ENCODE results near the gene YAE1.

The YAE1 gene

GRCh38 chr7:39527951-39528350 is 38.3 kb upstream of the YAE1 start:
- TF ChIP-seq CTCF (IDR thresholded peaks at IDR 0.05; ENCODE audit: control insufficient read depth, insufficient read depth, low read depth, low read length, missing control alignments), result no peak
- no peak for DNase-seq (ENCODE audit: low read depth)
- no peak overlapping the region for H3K4me3 ChIP-seq (ENCODE audit: control insufficient read depth, low read depth, low read length)

DNA sequence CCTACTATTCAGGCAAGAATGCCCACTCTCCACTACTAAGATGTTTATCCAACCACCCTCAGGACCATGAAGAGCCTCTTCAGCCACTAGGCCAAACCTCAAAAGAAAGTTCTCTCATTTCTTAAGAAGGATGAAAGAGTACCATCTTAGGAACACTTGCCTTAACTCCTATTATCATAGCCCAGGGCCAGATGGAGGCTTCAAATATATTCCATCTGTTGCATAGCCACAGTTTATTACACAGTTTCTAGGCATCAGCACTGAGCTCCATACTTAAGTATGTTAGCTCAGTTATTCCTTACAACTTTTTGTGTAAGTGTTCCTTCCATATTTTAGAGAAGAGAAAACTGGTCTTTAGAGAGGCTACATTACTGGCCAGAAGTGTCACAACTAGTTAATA is 37.4 kb upstream of the YAE1 start:
- no peak for DNase-seq (ENCODE audit: low read depth)
- TF ChIP-seq CTCF (IDR thresholded peaks at IDR 0.05; ENCODE audit: control insufficient read depth, insufficient read depth, low read depth, low read length, missing control alignments), result no peak
- no peak overlapping the region for H3K4me3 ChIP-seq (ENCODE audit: control insufficient read depth, low read depth, low read length)

GRCh38 chr7:39529582-39529981 is 36.6 kb upstream of the YAE1 start:
- DNase-seq (ENCODE audit: low read depth), result no peak
- TF ChIP-seq CTCF (IDR thresholded peaks at IDR 0.05; ENCODE audit: control insufficient read depth, insufficient read depth, low read depth, low read length, missing control alignments), result no peak
- no peak overlapping the region for H3K4me3 ChIP-seq (ENCODE audit: control insufficient read depth, low read depth, low read length)

GRCh38 chr7:39530971-39531370 is 35.2 kb upstream of the YAE1 start:
- DNase-seq (ENCODE audit: low read depth), result no peak
- no peak overlapping the region for H3K4me3 ChIP-seq (ENCODE audit: control insufficient read depth, low read depth, low read length)
- TF ChIP-seq CTCF (IDR thresholded peaks at IDR 0.05; ENCODE audit: control insufficient read depth, insufficient read depth, low read depth, low read length, missing control alignments), result no peak

DNA sequence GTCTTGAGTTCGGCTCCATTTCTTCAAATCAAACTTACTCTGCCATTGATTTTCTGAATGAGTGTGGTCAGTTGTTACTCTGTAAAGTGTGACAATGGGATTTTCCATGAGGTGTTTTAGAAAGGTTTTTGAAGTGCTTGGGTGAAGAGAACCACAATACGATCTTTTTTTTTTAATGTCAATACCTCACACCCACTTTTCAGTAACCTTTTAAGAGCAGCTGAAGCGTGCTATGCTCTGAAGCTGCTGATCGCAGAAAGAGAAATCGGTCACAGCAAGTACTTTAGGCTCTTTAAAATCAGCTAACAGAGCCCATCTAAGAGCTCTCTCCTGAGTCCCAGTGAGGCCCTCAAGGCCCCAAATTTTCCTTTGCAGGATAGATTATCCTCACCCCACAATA is 34.4 kb upstream of the YAE1 start:
- H3K4me3 ChIP-seq (ENCODE audit: control insufficient read depth, low read depth, low read length), result no peak overlapping the region
- no peak for TF ChIP-seq CTCF (IDR thresholded peaks at IDR 0.05; ENCODE audit: control insufficient read depth, insufficient read depth, low read depth, low read length, missing control alignments)
- DNase-seq (ENCODE audit: low read depth), result no peak

DNA sequence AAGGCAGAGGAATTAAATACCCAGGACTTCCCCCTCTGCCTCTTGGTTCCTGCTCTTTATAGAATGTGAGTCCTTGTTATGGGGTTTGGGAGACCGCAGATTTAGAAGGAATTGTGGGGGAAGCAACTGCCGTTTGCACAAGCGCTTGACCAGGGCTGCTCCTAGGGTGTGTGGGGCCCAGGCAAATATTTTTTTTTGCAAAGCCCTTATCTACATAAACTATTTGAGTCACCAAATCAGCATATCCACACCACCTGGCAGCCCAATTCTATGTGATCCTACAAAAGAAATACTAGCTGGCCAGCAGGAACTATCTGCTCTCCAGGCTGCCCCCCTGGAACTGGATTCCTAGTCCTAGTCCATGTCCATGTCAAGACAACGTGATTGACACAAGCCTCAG is 33.4 kb upstream of the YAE1 start:
- no peak for DNase-seq (ENCODE audit: low read depth)
- no peak overlapping the region for H3K4me3 ChIP-seq (ENCODE audit: control insufficient read depth, low read depth, low read length)
- TF ChIP-seq CTCF (IDR thresholded peaks at IDR 0.05; ENCODE audit: control insufficient read depth, insufficient read depth, low read depth, low read length, missing control alignments), result no peak

DNA sequence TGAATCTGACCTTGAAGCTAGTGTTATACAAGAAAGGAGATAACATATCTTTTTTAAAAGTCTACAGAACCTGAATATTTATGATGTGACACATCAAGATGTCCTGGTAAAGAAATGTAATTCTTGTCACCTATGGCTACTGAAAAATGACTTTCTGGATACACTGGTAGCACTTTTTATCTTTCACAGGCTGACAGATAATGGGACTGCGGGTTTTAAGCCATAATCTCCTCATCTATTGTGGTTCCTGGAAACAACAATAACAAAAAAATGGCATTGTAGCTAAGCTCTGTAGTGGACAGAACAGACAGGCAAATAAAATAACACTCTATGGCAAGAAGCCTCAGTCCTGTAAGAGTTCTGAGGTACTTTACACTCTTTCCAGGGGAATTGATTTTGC is 31.6 kb upstream of the YAE1 start:
- DNase-seq (ENCODE audit: low read depth), result no peak
- no peak for TF ChIP-seq CTCF (IDR thresholded peaks at IDR 0.05; ENCODE audit: control insufficient read depth, insufficient read depth, low read depth, low read length, missing control alignments)
- no peak overlapping the region for H3K4me3 ChIP-seq (ENCODE audit: control insufficient read depth, low read depth, low read length)
